Fibroblast of pulmonary artery (primary cell): ENCODE results near the gene ABCB8.

Experiments
- DNase-seq: peaks from one replicate; pipeline ENCODE4 v3.0.0-alpha.2; 2010; ENCODE audit warnings: low read depth
- H3K4me3 ChIP-seq: replicated peaks from 2 replicates; pipeline ENCODE4 v1.5.1; 2011; ENCODE audit warnings: low read depth, mild to moderate bottlenecking, control low read depth, low read length, moderate library complexity
- CTCF ChIP-seq: IDR thresholded peaks from 2 replicates; pipeline ENCODE4 v1.5.1; 2011; ENCODE audit warnings: mild to moderate bottlenecking, control low read depth, low read length, inconsistent platforms; ENCODE audit errors: missing control alignments

The ABCB8 gene

GRCh38 chr7:151065516-151065915 is 37.3 kb downstream of the ABCB8 start:
- no peak for DNase-seq
- no peak for TF ChIP-seq CTCF
- H3K4me3 ChIP-seq: no peak overlapping the region

- TF ChIP-seq CTCF: no peak
- H3K4me3 ChIP-seq: no peak overlapping the region
Observed at GRCh38 chr7:151066273-151066974, 38.2 kb downstream of the ABCB8 start.

GRCh38 chr7:151068069-151068773 is 40.0 kb downstream of the ABCB8 start:
- no peak for TF ChIP-seq CTCF
- no peak for DNase-seq
- no peak overlapping the region for H3K4me3 ChIP-seq

More at GRCh38 chr7:151066273-151066974, 38.2 kb downstream of the ABCB8 start:
- no peak for DNase-seq

- TF ChIP-seq CTCF: no peak
- no peak overlapping the region for H3K4me3 ChIP-seq
- no peak for DNase-seq
Observed at GRCh38 chr7:151069841-151070573, 41.8 kb downstream of the ABCB8 start.

GRCh38 chr7:151070574-151070960 is 42.3 kb downstream of the ABCB8 start:
- DNase-seq: no peak
- TF ChIP-seq CTCF: no peak
- no peak overlapping the region for H3K4me3 ChIP-seq

- TF ChIP-seq CTCF: no peak
- no peak for DNase-seq
- H3K4me3 ChIP-seq: no peak overlapping the region
Observed at GRCh38 chr7:151071032-151071866, 43.0 kb downstream of the ABCB8 start.
